GM23338 (cell line): ENCODE results near the gene SLFN13. TPM values are rescaled to one million over a fixed set of nuclear protein-coding genes. Genes with fewer than 3 reads are reported as not detected.
"Not testable (repeated sequence)": the region's sequence is repeated elsewhere in the genome, so short reads cannot be mapped to it uniquely, and the experiment has no call there.

ENCODE experiments used
- ATAC-seq: fragments of 200-7000 bp; cut with Tn5 transposase; 3 replicates; pipeline ENCODE4 v1.9.1; 2020
- DNase-seq: peaks from one replicate; pipeline ENCODE4 v3.0.0-alpha.2; 2015; ENCODE audit warnings: low spot score
- H2AFZ ChIP-seq: fragments of 200-600 bp; sonication (generic); 2 replicates; pipeline ENCODE4 v1.8.0; 2016; ENCODE audit warnings: antibody characterized with exemption, mild to moderate bottlenecking, moderate library complexity
- H3F3A ChIP-seq: fragments of 200-600 bp; sonication (generic); replicated peaks from 2 replicates; pipeline ENCODE4 v1.8.0; 2017; ENCODE audit warnings: antibody characterized with exemption, mixed run types, low read depth
- H3K27ac ChIP-seq: fragments of 200-600 bp; sonication (generic); 2 replicates; pipeline ENCODE4 v1.6.1; 2016; ENCODE audit warnings: low read depth
- H3K27me3 ChIP-seq: fragments of 200-600 bp; sonication (generic); 2 replicates; pipeline ENCODE4 v1.8.0; 2016; ENCODE audit warnings: mild to moderate bottlenecking, mixed run types, moderate library complexity; ENCODE audit not compliant: insufficient read depth
- H3K36me3 ChIP-seq: fragments of 200-600 bp; sonication (generic); 2 replicates; pipeline ENCODE4 v1.8.0; 2016; ENCODE audit warnings: mild to moderate bottlenecking; ENCODE audit not compliant: insufficient read depth
- H3K4me1 ChIP-seq: fragments of 200-600 bp; sonication (generic); 2 replicates; pipeline ENCODE4 v1.8.0; 2016; ENCODE audit warnings: mild to moderate bottlenecking, moderate library complexity; ENCODE audit not compliant: insufficient read depth
- H3K4me2 ChIP-seq: fragments of 200-600 bp; sonication (generic); 2 replicates; pipeline ENCODE4 v1.7.1; 2017; ENCODE audit warnings: mixed run types
- H3K4me3 ChIP-seq: fragments of 200-600 bp; sonication (generic); 2 replicates; pipeline ENCODE4 v1.6.1; 2016; ENCODE audit warnings: mixed run types
- H3K79me2 ChIP-seq: fragments of 200-600 bp; sonication (generic); replicated peaks from 2 replicates; pipeline ENCODE4 v1.8.0; 2017; ENCODE audit warnings: mild to moderate bottlenecking; ENCODE audit not compliant: insufficient read depth
- H3K9me2 ChIP-seq: fragments of 200-600 bp; sonication (generic); 2 replicates; pipeline ENCODE4 v1.8.0; 2017; ENCODE audit not compliant: insufficient read depth
- H4K20me1 ChIP-seq: fragments of 200-600 bp; sonication (generic); replicated peaks from 2 replicates; pipeline ENCODE4 v1.8.0; 2017; ENCODE audit warnings: mild to moderate bottlenecking; ENCODE audit not compliant: insufficient read depth
- H3K27ac Mint-ChIP-seq: 2 replicates; pipeline ENCODE4 v1.8.0; 2020; ENCODE audit warnings: inconsistent platforms, mild to moderate bottlenecking, moderate library complexity, mixed read lengths
- H3K27me3 Mint-ChIP-seq: 3 replicates; pipeline ENCODE4 v1.8.0; 2022; ENCODE audit warnings: low read depth, mild to moderate bottlenecking, moderate library complexity, mixed read lengths, inconsistent platforms; ENCODE audit not compliant: insufficient read depth, poor library complexity
- H3K36me3 Mint-ChIP-seq: 3 replicates; pipeline ENCODE4 v1.8.0; 2021; ENCODE audit warnings: low read depth, mild to moderate bottlenecking, inconsistent platforms, moderate library complexity, mixed read lengths
- H3K4me1 Mint-ChIP-seq: 3 replicates; pipeline ENCODE4 v1.8.0; 2020; ENCODE audit warnings: mild to moderate bottlenecking, inconsistent platforms, mixed read lengths
- H3K4me3 Mint-ChIP-seq: 3 replicates; pipeline ENCODE4 v1.8.0; 2021; ENCODE audit warnings: moderate library complexity, mild to moderate bottlenecking, inconsistent platforms, mixed read lengths
- H3K9me3 Mint-ChIP-seq: 3 replicates; pipeline ENCODE4 v1.8.0; 2020; ENCODE audit warnings: moderate library complexity, mild to moderate bottlenecking, inconsistent platforms, mixed read lengths
- CREB1 ChIP-seq: fragments of 250-450 bp; sonication (Bioruptor Pico); IDR thresholded peaks from 2 replicates; pipeline ENCODE4 v1.5.0; 2020; ENCODE audit warnings: low read depth, mild to moderate bottlenecking, moderate library complexity
- EZH2 ChIP-seq: fragments of 200-600 bp; sonication (generic); IDR thresholded peaks from one replicate; pipeline ENCODE4 v1.8.0; 2017; ENCODE audit warnings: antibody characterized with exemption, mild to moderate bottlenecking, low read depth; ENCODE audit not compliant: unreplicated experiment
- JUNB ChIP-seq: IDR thresholded peaks from one replicate; pipeline ENCODE4 v1.6.1; 2016; ENCODE audit warnings: antibody characterized with exemption; ENCODE audit not compliant: unreplicated experiment
- NANOG ChIP-seq: IDR thresholded peaks from 2 replicates; pipeline ENCODE4 v1.6.1; 2016; ENCODE audit warnings: antibody characterized with exemption, borderline replicate concordance
- REST ChIP-seq: IDR thresholded peaks from one replicate; pipeline ENCODE4 v1.6.1; 2018; ENCODE audit warnings: antibody characterized with exemption; ENCODE audit not compliant: unreplicated experiment
- STAT1 ChIP-seq: IDR thresholded peaks from one replicate; pipeline ENCODE4 v1.6.1; 2016; ENCODE audit warnings: antibody characterized with exemption; ENCODE audit not compliant: unreplicated experiment
- ZNF114 ChIP-seq: fragments of 250-450 bp; sonication (Bioruptor Pico); IDR thresholded peaks from 2 replicates; pipeline ENCODE4 v1.5.0; 2020; ENCODE audit warnings: mild to moderate bottlenecking, moderate library complexity
- ZNF331 ChIP-seq: fragments of 250-450 bp; sonication (Bioruptor Pico); IDR thresholded peaks from 2 replicates; pipeline ENCODE4 v1.5.0; 2020; ENCODE audit warnings: low read depth, mild to moderate bottlenecking, moderate library complexity
- polyA plus RNA-seq: library from polyadenylated mRNA; unstranded; fragments of >200 nt; fragmentation: Nextera tagmentation; extraction: Ambion mirVana; gene quantifications from 2 replicates; pipeline ENCODE4 v1.2.1, GENCODE V29; 2016
- total RNA-seq: library from RNA; depleted of rRNA; stranded (reverse); fragments of >200 nt; shearing (Covaris generic); gene quantifications from 2 replicates; pipeline ENCODE4 v1.2.3, GENCODE V29; 2014
- TF ChIP-seq, protein P1 (sequence below), 2 experiments: fragments of 200-600 bp in 1 of 2; sonication (generic) in 1 of 2; conservative IDR thresholded peaks; 2 replicates each; pipeline versions ENCODE4 v1.5.1 to v1.6.1; 2016 to 2017; ENCODE audit warnings: antibody characterized with exemption in 2 of 2, low read depth in 2 of 2, mild to moderate bottlenecking in 2 of 2, moderate library complexity in 1 of 2

Gene SLFN13
- total and polyA plus RNA-seq, 2 experiments from 2014 or later = 1.0 to 3.1 TPM

- TF ChIP-seq CREB1 (CRISPR knock-in tag) (no peak), ZNF331 (CRISPR knock-in tag) (no peak), REST (no peak)
- TF ChIP-seq, protein P1, sequence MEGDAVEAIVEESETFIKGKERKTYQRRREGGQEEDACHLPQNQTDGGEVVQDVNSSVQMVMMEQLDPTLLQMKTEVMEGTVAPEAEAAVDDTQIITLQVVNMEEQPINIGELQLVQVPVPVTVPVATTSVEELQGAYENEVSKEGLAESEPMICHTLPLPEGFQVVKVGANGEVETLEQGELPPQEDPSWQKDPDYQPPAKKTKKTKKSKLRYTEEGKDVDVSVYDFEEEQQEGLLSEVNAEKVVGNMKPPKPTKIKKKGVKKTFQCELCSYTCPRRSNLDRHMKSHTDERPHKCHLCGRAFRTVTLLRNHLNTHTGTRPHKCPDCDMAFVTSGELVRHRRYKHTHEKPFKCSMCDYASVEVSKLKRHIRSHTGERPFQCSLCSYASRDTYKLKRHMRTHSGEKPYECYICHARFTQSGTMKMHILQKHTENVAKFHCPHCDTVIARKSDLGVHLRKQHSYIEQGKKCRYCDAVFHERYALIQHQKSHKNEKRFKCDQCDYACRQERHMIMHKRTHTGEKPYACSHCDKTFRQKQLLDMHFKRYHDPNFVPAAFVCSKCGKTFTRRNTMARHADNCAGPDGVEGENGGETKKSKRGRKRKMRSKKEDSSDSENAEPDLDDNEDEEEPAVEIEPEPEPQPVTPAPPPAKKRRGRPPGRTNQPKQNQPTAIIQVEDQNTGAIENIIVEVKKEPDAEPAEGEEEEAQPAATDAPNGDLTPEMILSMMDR (conservative IDR thresholded peaks at IDR 0.05; ENCODE audit: low read depth in 2 of 2) = no peak
Observed at GRCh38 chr17:35423761-35424160, 24.8 kb downstream of the SLFN13 start (continued).

GRCh38 chr17:35421069-35421468, 27.5 kb downstream of the SLFN13 start:
- H4K20me1 ChIP-seq, H3K4me3 Mint-ChIP-seq, H3K4me2 ChIP-seq, H3K27me3 ChIP-seq, H3K27ac ChIP-seq, H2AFZ ChIP-seq, DNase-seq, H3K4me1 ChIP-seq, H3K27ac Mint-ChIP-seq, H3K4me1 Mint-ChIP-seq, H3K9me3 Mint-ChIP-seq, H3K27me3 Mint-ChIP-seq, H3F3A ChIP-seq, H3K79me2 ChIP-seq, H3K4me3 ChIP-seq, H3K36me3 Mint-ChIP-seq, ATAC-seq, H3K9me2 ChIP-seq, H3K36me3 ChIP-seq: not testable (repeated sequence)

DNA sequence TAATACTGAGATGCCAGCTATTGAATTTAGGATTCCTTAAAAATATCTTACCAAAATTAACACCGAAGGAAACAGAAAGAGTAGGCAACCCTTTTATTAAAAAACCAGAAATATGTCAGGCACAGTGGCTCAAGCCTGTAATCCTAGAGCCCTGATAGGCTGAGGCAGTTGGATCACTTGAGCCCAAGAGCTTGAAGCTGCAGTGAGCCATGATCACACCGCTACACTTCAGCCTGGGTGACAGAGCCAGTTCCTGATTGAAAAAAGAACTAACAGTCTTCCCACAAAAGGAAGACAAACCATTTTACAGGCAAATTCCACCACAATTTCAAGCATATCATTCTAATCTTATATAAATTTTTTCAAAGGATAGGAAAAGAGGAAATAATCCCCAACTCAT, 31.9 kb downstream of the SLFN13 start:
- Histone ChIP-seq H2AFZ (no peak overlapping the region), H3K4me3 (no peak overlapping the region), H3K9me2 (no peaks in the 10 kb centered on the region), H3K27me3 (no peaks in the 10 kb centered on the region), H4K20me1 (no peaks in the 10 kb centered on the region), H3K79me2 (no peaks in the 10 kb centered on the region), H3K27ac (no peak overlapping the region), H3K4me1 (no peaks in the 10 kb centered on the region), H3K36me3 (no peaks in the 10 kb centered on the region), H3K4me2 (no peak overlapping the region), H3F3A (no peaks in the 10 kb centered on the region)
- Mint-ChIP-seq H3K4me1 (no peaks in the 10 kb centered on the region), H3K27me3 (peaks cover 4% of the 10 kb centered on the region), H3K27ac (no peak overlapping the region), H3K4me3 (no peak overlapping the region), H3K9me3 (no peaks in the 10 kb centered on the region), H3K36me3 (peaks cover 8% of the 10 kb centered on the region; the same call in 1 of the 3 replicates)
- no peak for ATAC-seq
- DNase-seq = no peak
- TF ChIP-seq, protein P1 (conservative IDR thresholded peaks at IDR 0.05; ENCODE audit: low read depth in 2 of 2) = no peak
- TF ChIP-seq EZH2 (no peak), JUNB (no peak), NANOG (no peak), STAT1 (no peak), CREB1 (CRISPR knock-in tag) (no peak), REST (no peak), ZNF114 (CRISPR knock-in tag) (no peak)
